ENCODE data around the gene CDYL2.

Gene CDYL2

DNA sequence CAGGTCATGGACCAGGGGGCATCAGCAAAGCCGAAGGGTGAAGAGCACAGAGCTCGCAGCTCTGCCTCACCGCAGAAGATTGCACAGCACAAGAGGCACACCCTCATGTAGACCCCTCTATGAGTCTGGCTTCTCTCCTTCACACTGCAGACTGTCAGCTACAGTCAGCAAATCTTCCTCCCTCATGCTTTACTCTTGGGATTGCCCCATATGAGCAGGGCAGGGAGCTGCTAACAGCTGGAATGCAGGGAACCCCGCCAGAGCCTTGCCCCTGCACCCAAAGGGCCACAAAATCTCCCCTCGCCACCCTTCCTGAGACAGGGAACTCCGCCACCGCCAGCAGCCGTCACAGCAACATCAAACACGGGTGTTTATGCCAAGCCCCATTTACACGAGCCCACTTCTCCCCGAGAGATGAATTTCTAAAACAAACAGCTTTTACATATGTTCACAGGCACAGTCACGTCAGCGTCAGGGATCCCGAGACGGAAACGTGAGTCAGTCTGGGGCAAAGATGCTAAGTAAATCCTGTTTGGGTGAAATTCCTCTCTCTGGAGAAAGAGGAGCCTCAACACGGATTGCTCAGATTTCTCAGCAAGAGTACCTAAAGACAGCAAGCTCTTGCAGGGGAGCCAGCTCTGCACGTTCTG is 121.9 kb downstream of the CDYL2 start:
- Histone ChIP-seq H4K20me1 (ENCODE audit: insufficient read depth) (no peaks in the 10 kb centered on the region), H3K9ac (no peak overlapping the region), H3K79me2 (ENCODE audit: insufficient read depth, low read depth) (no peaks in the 10 kb centered on the region), H2AFZ (ENCODE audit: low read depth) (no peak overlapping the region), H3K4me1 (ENCODE audit: low read depth, poor library complexity, severe bottlenecking) (no peaks in the 10 kb centered on the region), H3K4me3 (IDR thresholded peaks at IDR 0.05; ENCODE audit: insufficient read depth, low read depth, low read length) (no peak overlapping the region), H3K4me2 (no peak overlapping the region), H3K27ac (no peak overlapping the region), H3K27me3 (ENCODE audit: insufficient read depth, low read depth) (no peaks in the 10 kb centered on the region), H3K36me3 (ENCODE audit: insufficient read depth) (no peaks in the 10 kb centered on the region)
- no peak for TF ChIP-seq CTCF (conservative IDR thresholded peaks at IDR 0.05; ENCODE audit: low read depth, low read length)

- no peaks in the 10 kb centered on the region for H3K27me3 ChIP-seq (ENCODE audit: insufficient read depth, low read depth)
Observed at GRCh38 chr16:80681436-80681835, 123.0 kb downstream of the CDYL2 start.

DNA sequence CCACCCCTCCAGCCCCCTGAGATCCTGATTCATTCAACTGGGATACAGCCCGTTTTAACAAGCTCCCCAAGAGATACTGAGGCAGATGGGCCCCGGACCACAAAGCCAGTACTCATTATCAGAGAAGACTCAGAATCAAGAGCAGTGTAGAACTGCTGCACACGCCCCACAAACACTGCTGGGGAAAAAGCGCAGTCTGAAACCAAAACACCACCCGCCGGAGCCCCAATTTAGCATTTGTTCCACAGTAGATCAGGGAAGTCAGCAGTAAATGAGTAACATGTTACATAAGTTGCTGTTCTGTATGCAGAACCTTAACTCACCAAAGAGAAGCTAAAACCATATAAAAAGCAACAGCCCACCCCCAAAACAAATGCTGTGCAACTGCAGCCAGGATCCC is 123.6 kb downstream of the CDYL2 start:
- Histone ChIP-seq H3K27ac (no peak overlapping the region), H3K79me2 (ENCODE audit: insufficient read depth, low read depth) (0 out of 2 replicates have a peak, but pooled peaks cover 4% of the 10 kb centered on the region), H2AFZ (ENCODE audit: low read depth) (no peak overlapping the region), H3K27me3 (ENCODE audit: insufficient read depth, low read depth) (no peaks in the 10 kb centered on the region), H3K4me2 (no peak overlapping the region), H3K36me3 (ENCODE audit: insufficient read depth) (no peaks in the 10 kb centered on the region), H3K4me1 (ENCODE audit: low read depth, poor library complexity, severe bottlenecking) (peaks cover 12% of the 10 kb centered on the region), H3K9ac (no peak overlapping the region), H3K4me3 (IDR thresholded peaks at IDR 0.05; ENCODE audit: insufficient read depth, low read depth, low read length) (no peak overlapping the region), H4K20me1 (ENCODE audit: insufficient read depth) (no peaks in the 10 kb centered on the region)
- no peak for TF ChIP-seq CTCF (conservative IDR thresholded peaks at IDR 0.05; ENCODE audit: low read depth, low read length)

More at GRCh38 chr16:80681436-80681835, 123.0 kb downstream of the CDYL2 start:
- Histone ChIP-seq H3K36me3 (ENCODE audit: insufficient read depth) (no peaks in the 10 kb centered on the region), H3K79me2 (ENCODE audit: insufficient read depth, low read depth) (0 out of 2 replicates have a peak, but pooled peaks cover 4% of the 10 kb centered on the region), H2AFZ (ENCODE audit: low read depth) (no peak overlapping the region), H3K4me2 (no peak overlapping the region), H3K27ac (no peak overlapping the region), H3K9ac (no peak overlapping the region), H4K20me1 (ENCODE audit: insufficient read depth) (no peaks in the 10 kb centered on the region), H3K4me3 (IDR thresholded peaks at IDR 0.05; ENCODE audit: insufficient read depth, low read depth, low read length) (no peak overlapping the region), H3K4me1 (ENCODE audit: low read depth, poor library complexity, severe bottlenecking) (peaks cover 9% of the 10 kb centered on the region)
- TF ChIP-seq CTCF (conservative IDR thresholded peaks at IDR 0.05; ENCODE audit: low read depth, low read length) = no peak

DNA sequence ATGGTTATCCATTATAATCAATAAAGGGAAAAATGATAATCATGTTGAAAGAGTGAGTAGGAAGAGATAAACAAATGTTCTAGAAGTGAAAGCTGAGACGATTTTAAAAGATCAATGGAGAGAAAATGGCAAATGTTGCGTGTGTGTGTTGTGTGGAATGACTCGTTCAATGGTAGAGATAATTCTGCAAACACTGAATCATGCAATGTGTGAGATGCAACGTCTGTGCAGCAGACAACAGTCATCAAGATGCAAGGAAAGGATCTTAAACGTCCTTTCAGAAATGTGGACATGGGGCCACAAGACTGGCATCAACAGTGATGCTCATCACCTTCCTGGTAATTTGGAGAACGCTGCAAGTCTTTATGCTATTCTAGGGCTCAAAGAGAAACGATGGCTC is 124.4 kb downstream of the CDYL2 start:
- H3K4me2 ChIP-seq = no peak overlapping the region
- H3K9ac ChIP-seq = no peak overlapping the region
- no peaks in the 10 kb centered on the region for H3K27me3 ChIP-seq (ENCODE audit: insufficient read depth, low read depth)
- H3K36me3 ChIP-seq (ENCODE audit: insufficient read depth) = no peaks in the 10 kb centered on the region
- no peak overlapping the region for H2AFZ ChIP-seq (ENCODE audit: low read depth)
- H3K27ac ChIP-seq = no peak overlapping the region
- TF ChIP-seq CTCF (conservative IDR thresholded peaks at IDR 0.05; ENCODE audit: low read depth, low read length) = no peak
- 0 out of 2 replicates have a peak, but pooled peaks cover 11% of the 10 kb centered on the region for H3K79me2 ChIP-seq (ENCODE audit: insufficient read depth, low read depth)
- H3K4me3 ChIP-seq (IDR thresholded peaks at IDR 0.05; ENCODE audit: insufficient read depth, low read depth, low read length) = no peak overlapping the region
- H3K4me1 ChIP-seq (ENCODE audit: low read depth, poor library complexity, severe bottlenecking) = peaks cover 12% of the 10 kb centered on the region
- H4K20me1 ChIP-seq (ENCODE audit: insufficient read depth) = no peaks in the 10 kb centered on the region
